ENCODE measurements around the gene USP37. TPM values are rescaled to one million over a fixed set of nuclear protein-coding genes. Genes with fewer than 3 reads are reported as not detected.

The USP37 gene
- total and polyA plus RNA-seq, 9 donors, result 4.2 to 56.8 (median 17.6) TPM

DNA sequence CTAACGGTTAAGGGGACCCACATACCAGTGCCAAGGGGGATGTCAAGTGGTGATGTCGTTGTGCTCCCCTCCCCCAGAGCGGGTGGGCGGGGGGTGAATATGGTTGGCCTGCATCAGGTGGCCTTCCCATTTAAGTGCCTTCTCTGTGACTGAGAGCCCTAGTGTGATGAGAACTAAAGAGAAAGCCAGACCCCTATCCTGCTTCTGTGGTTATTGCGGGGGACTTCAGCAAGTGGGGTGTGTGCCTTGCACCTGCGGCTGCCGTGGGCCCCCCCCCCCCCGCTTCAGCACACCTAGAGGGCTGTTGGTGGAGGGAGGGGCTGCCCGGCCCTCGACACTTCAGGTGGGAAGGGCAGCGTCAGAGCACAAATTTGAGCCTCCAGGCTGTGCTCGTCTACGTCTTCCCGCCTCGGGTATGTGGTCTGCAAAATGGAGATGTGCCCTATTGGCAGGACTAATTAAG, 162.4 kb downstream of the USP37 start:
- Histone ChIP-seq H3K9me3 (no peaks in the 10 kb centered on the region), H3K27me3 (no peaks in the 10 kb centered on the region), H3K4me3 (peak overlapping the region; percentile 7), H3K4me1 (ENCODE audit: insufficient read depth) (peaks cover 10% of the 10 kb centered on the region), H3K27ac (peak overlapping the region; percentile 23 to 95), H3K36me3 (no peaks in the 10 kb centered on the region)
- intact Hi-C loops (cut with DNase I), result loop anchor here in 3 of 4 donors (2.0 to 10.0 kb wide), 4 partner anchors 59 to 249 kb away; partner anchors contain the start of genes BCS1L (in 1 of the 3), CNOT9 (in 1 of the 3), USP37 (in 1 of the 3) and ZNF142 (in 1 of the 3)
- WGBS, 3 donors, result 1 to 5% (median 4%) methylated on average over 15 of the region's 15 CpGs
- DNase-seq, result peak; percentile 59 to 75 (median 72)
- TF ChIP-seq POLR2A (IDR thresholded peaks at IDR 0.05) (no peak), EP300 (IDR thresholded peaks at IDR 0.05) (no peak)
- TF ChIP-seq, protein P1, sequence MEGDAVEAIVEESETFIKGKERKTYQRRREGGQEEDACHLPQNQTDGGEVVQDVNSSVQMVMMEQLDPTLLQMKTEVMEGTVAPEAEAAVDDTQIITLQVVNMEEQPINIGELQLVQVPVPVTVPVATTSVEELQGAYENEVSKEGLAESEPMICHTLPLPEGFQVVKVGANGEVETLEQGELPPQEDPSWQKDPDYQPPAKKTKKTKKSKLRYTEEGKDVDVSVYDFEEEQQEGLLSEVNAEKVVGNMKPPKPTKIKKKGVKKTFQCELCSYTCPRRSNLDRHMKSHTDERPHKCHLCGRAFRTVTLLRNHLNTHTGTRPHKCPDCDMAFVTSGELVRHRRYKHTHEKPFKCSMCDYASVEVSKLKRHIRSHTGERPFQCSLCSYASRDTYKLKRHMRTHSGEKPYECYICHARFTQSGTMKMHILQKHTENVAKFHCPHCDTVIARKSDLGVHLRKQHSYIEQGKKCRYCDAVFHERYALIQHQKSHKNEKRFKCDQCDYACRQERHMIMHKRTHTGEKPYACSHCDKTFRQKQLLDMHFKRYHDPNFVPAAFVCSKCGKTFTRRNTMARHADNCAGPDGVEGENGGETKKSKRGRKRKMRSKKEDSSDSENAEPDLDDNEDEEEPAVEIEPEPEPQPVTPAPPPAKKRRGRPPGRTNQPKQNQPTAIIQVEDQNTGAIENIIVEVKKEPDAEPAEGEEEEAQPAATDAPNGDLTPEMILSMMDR (IDR thresholded peaks at IDR 0.05), result no peak

GRCh38 chr2:218405086-218405745, 162.9 kb downstream of the USP37 start:
- Histone ChIP-seq H3K4me1 (ENCODE audit: insufficient read depth) (peaks cover 10% of the 10 kb centered on the region), H3K4me3 (no peak overlapping the region), H3K27ac (peak overlapping the region; percentile 23 to 95), H3K9me3 (no peaks in the 10 kb centered on the region), H3K27me3 (no peaks in the 10 kb centered on the region), H3K36me3 (no peaks in the 10 kb centered on the region)
- intact Hi-C loops (cut with DNase I), result loop anchor here in 3 of 4 donors (5.0 to 10.0 kb wide), 3 partner anchors 60 to 250 kb away; partner anchors contain the start of genes BCS1L (in 1 of the 3) and ZNF142 (in 1 of the 3)
- TF ChIP-seq POLR2A (IDR thresholded peaks at IDR 0.05) (no peak), EP300 (IDR thresholded peaks at IDR 0.05) (no peak)
- TF ChIP-seq, protein P1 (IDR thresholded peaks at IDR 0.05), result no peak
- 32 to 37% (median 35%) methylated on average over 8 of the region's 8 CpGs for whole genome bisulfite sequencing, 3 donors
- DNase-seq, result no peak

- intact Hi-C loops (cut with DNase I), result loop anchor here in 3 of 4 donors (5.0 to 10.0 kb wide), 3 partner anchors 60 to 250 kb away; partner anchors contain the start of genes BCS1L (in 1 of the 3) and ZNF142 (in 1 of the 3)
These were observed 163.6 kb downstream of the USP37 start for GRCh38 chr2:218404351-218405085.

DNA sequence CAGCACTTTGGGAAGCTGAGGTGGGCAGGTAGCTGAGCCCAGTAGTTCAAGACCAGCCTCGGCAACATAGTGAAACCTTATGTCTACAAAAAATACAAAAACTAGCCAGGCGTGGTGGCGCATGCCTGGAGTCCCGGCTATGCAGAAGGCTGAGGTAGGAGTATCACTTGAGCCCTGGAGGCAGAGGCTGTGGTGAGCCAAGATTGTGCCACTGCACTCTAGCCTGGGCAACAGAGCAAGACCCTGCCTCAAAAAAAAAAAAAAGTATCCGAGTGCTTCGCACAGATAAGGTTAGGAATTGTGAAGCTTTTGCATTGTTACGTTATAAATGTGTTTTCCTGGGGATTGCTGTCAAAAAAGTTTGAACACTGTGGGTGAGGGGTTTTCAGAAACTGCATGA, 164.3 kb downstream of the USP37 start:
- no peak overlapping the region for H3K4me3 ChIP-seq
- no peak for DNase-seq
- no peaks in the 10 kb centered on the region for H3K9me3 ChIP-seq
- H3K27ac ChIP-seq, result no peak overlapping the region
- H3K4me1 ChIP-seq (ENCODE audit: insufficient read depth), result peaks cover 10% of the 10 kb centered on the region
- no peaks in the 10 kb centered on the region for H3K27me3 ChIP-seq
- TF ChIP-seq, protein P1 (IDR thresholded peaks at IDR 0.05), result no peak
- TF ChIP-seq POLR2A (IDR thresholded peaks at IDR 0.05) (no peak), EP300 (IDR thresholded peaks at IDR 0.05) (no peak)
- H3K36me3 ChIP-seq, result no peaks in the 10 kb centered on the region
- WGBS, 3 donors, result 73 to 83% (median 74%) methylated on average over 7 of the region's 7 CpGs
- intact Hi-C loops (cut with DNase I), result loop anchor here in 2 of 4 donors (10.0 kb wide), 2 partner anchors 61 to 251 kb away; partner anchors contain the start of genes BCS1L (in 1 of the 2) and ZNF142 (in 1 of the 2)

More at GRCh38 chr2:218404351-218405085, 163.6 kb downstream of the USP37 start:
- TF ChIP-seq EP300 (IDR thresholded peaks at IDR 0.05), result no peak
- TF ChIP-seq, protein P1 (IDR thresholded peaks at IDR 0.05), result no peak
- no peak for TF ChIP-seq POLR2A (IDR thresholded peaks at IDR 0.05)
- Histone ChIP-seq H3K27me3 (no peaks in the 10 kb centered on the region), H3K36me3 (no peaks in the 10 kb centered on the region), H3K27ac (no peak overlapping the region), H3K9me3 (no peaks in the 10 kb centered on the region), H3K4me1 (ENCODE audit: insufficient read depth) (peaks cover 10% of the 10 kb centered on the region), H3K4me3 (no peak overlapping the region)
- DNase-seq, result peak; percentile 31 to 60 (median 47)
- 61 to 69% (median 67%) methylated on average over 16 of the region's 16 CpGs for WGBS, 3 donors

Data from ovary (tissue), 9 donors.